Measurements from ENCODE around the gene SLC15A1. TPM values are rescaled to one million over a fixed set of nuclear protein-coding genes. Genes with fewer than 3 reads are reported as not detected.

The SLC15A1 gene
- total RNA-seq, 4 donors from 2014 or later = 0.97 to 2.1 TPM; not detected in 2

- TF ChIP-seq CTCF (IDR thresholded peaks at IDR 0.05) (no peak), POLR2A (IDR thresholded peaks at IDR 0.05) (no peak)
- H3K27me3 ChIP-seq = no peaks in the 10 kb centered on the region
- no peak for DNase-seq
- no peaks in the 10 kb centered on the region for H3K9me3 ChIP-seq
- H3K36me3 ChIP-seq = no peaks in the 10 kb centered on the region
- no peak overlapping the region for H3K27ac ChIP-seq
- no peaks in the 10 kb centered on the region for H3K4me1 ChIP-seq
- no peak overlapping the region for H3K4me3 ChIP-seq
- intact Hi-C loops (cut with DNase I; ENCODE audit: low total_unique reads) = no loop called here
Observed at GRCh38 chr13:98775844-98776598, 23.5 kb upstream of the SLC15A1 start.

DNA sequence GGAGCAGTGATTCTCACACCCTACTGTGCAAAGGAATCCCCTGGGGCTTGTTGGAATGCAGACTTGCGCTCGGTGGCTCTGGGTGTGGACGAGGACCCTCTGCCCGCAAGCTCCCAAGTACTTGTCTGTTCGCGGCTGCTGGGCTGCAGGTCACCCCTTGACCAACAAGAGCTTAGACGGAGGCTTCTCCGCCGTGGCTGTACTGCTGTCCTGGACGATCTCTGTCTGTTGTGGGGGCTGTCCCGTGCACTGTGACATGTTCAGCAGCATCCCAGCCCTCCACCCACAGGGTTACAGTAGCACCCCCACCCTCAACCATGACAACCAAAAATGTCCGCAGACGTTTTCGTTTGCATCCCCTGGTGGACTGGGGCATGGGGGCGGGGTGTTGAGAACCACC, 22.9 kb upstream of the SLC15A1 start:
- Histone ChIP-seq H3K9me3 (no peaks in the 10 kb centered on the region), H3K4me1 (no peaks in the 10 kb centered on the region), H3K27me3 (no peaks in the 10 kb centered on the region), H3K36me3 (no peaks in the 10 kb centered on the region), H3K27ac (no peak overlapping the region), H3K4me3 (no peak overlapping the region)
- DNase-seq = no peak
- intact Hi-C loops (cut with DNase I; ENCODE audit: low total_unique reads) = no loop called here
- TF ChIP-seq CTCF (IDR thresholded peaks at IDR 0.05) (no peak), POLR2A (IDR thresholded peaks at IDR 0.05) (no peak)

- TF ChIP-seq POLR2A (IDR thresholded peaks at IDR 0.05) = no peak
- no peaks in the 10 kb centered on the region for H3K36me3 ChIP-seq
- intact Hi-C loops (cut with DNase I; ENCODE audit: low total_unique reads) = no loop called here
- no peak overlapping the region for H3K4me3 ChIP-seq
- H3K9me3 ChIP-seq = no peaks in the 10 kb centered on the region
- no peak overlapping the region for H3K27ac ChIP-seq
- H3K27me3 ChIP-seq = no peaks in the 10 kb centered on the region
- no peaks in the 10 kb centered on the region for H3K4me1 ChIP-seq
- no peak for DNase-seq
Observed at GRCh38 chr13:98774776-98775175, 22.3 kb upstream of the SLC15A1 start.

GRCh38 chr13:98773921-98774320, 21.4 kb upstream of the SLC15A1 start:
- H3K4me3 ChIP-seq = no peak overlapping the region
- TF ChIP-seq CTCF (IDR thresholded peaks at IDR 0.05) (no peak), POLR2A (IDR thresholded peaks at IDR 0.05) (no peak)
- DNase-seq = no peak
- no peaks in the 10 kb centered on the region for H3K27me3 ChIP-seq
- intact Hi-C loops (cut with DNase I; ENCODE audit: low total_unique reads) = no loop called here
- H3K4me1 ChIP-seq = no peaks in the 10 kb centered on the region
- no peaks in the 10 kb centered on the region for H3K9me3 ChIP-seq
- H3K36me3 ChIP-seq = no peaks in the 10 kb centered on the region
- no peak overlapping the region for H3K27ac ChIP-seq

DNA sequence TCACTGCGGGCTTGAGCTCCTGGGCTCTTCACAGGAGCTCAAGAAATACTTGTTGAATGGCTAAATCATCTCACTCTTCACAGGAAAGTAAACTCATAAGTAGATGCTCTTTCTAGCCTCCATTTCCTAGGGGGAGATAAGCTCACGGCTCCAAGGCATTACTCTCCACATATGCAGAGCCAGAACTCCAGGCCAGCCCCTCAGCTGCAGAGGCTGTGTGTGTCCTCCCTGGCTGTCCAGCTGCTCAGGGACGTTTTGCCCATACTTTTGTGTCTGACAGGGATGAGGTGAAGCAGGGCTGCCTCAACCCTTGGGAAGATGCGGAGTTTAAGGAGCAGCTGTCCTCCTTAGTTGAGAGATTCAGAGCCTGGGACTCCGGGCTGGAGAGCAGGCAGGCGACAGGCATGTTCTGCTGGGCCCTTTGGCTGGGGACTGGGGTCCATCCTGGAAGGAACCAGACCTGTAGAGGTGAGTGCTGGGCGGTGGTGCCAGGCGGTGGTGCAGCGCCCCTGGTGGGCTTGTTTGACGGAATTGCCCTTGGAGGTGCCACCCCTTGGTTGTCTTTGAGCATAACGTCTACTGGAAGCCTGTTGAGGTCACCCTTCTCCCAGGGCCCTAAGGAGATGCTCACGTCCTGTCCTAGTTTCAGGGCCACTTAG, 20.5 kb upstream of the SLC15A1 start:
- TF ChIP-seq POLR2A (IDR thresholded peaks at IDR 0.05) (no peak), CTCF (IDR thresholded peaks at IDR 0.05) (no peak)
- Histone ChIP-seq H3K27ac (no peak overlapping the region), H3K4me1 (no peaks in the 10 kb centered on the region), H3K36me3 (no peaks in the 10 kb centered on the region), H3K4me3 (no peak overlapping the region), H3K9me3 (no peaks in the 10 kb centered on the region), H3K27me3 (no peaks in the 10 kb centered on the region)
- DNase-seq = no peak
- intact Hi-C loops (cut with DNase I; ENCODE audit: low total_unique reads) = no loop called here

Data from uterus (tissue), 4 donors.